Neuronal stem cell (in vitro differentiated cells): ENCODE measurements around the gene POU2F2.

ENCODE experiments used
- DNase-seq: peaks from one replicate; pipeline ENCODE4 v3.0.0-alpha.2; 2013; ENCODE audit warnings: low spot score
- H2AFZ ChIP-seq: one replicate; pipeline ENCODE4 v1.6.1; 2013; ENCODE audit warnings: mild to moderate bottlenecking, low read length, inconsistent platforms
- H2AK5ac ChIP-seq: 2 replicates; pipeline ENCODE4 v1.6.1; 2013; ENCODE audit warnings: low read depth, mild to moderate bottlenecking, inconsistent platforms, low read length, moderate library complexity, mixed read lengths
- H2BK120ac ChIP-seq: 2 replicates; pipeline ENCODE4 v1.6.1; 2013; ENCODE audit warnings: low read depth, mild to moderate bottlenecking, inconsistent platforms, low read length, moderate library complexity, mixed read lengths
- H2BK12ac ChIP-seq: one replicate; pipeline ENCODE4 v1.6.1; 2013; ENCODE audit warnings: low read length, inconsistent platforms
- H2BK15ac ChIP-seq: 2 replicates; pipeline ENCODE4 v1.6.1; 2013; ENCODE audit warnings: mild to moderate bottlenecking, low read length, inconsistent platforms, mixed read lengths
- H2BK5ac ChIP-seq: one replicate; pipeline ENCODE4 v1.6.1; 2013; ENCODE audit warnings: inconsistent platforms, mild to moderate bottlenecking, low read length, moderate library complexity
- H3K14ac ChIP-seq: one replicate; pipeline ENCODE4 v1.6.1; 2013; ENCODE audit warnings: low read length, inconsistent platforms
- H3K18ac ChIP-seq: 2 replicates; pipeline ENCODE4 v1.6.1; 2013; ENCODE audit warnings: low read length, inconsistent platforms
- H3K23ac ChIP-seq: 2 replicates; pipeline ENCODE4 v1.6.1; 2013; ENCODE audit warnings: low read depth, mild to moderate bottlenecking, mixed read lengths, low read length, inconsistent platforms; ENCODE audit not compliant: poor library complexity
- H3K27ac ChIP-seq: replicated peaks from 3 replicates; pipeline ENCODE4 v1.5.1; 2013; ENCODE audit warnings: low read length, inconsistent platforms
- H3K27me3 ChIP-seq, 3 experiments: 2 replicates each; pipeline ENCODE4 v1.6.1; 2013; ENCODE audit warnings: low read length in 3 of 3, mild to moderate bottlenecking in 2 of 3, inconsistent platforms in 1 of 3, low read depth in 1 of 3, mixed read lengths in 1 of 3, moderate library complexity in 1 of 3; ENCODE audit not compliant: control insufficient read depth in 3 of 3, insufficient read depth in 3 of 3
- H3K36me3 ChIP-seq, 2 donors: replicated peaks in 1 of 2; 2 replicates each; pipeline ENCODE4 v1.6.1; 2013; ENCODE audit warnings: low read length in 2 of 2; ENCODE audit not compliant: control insufficient read depth in 2 of 2, insufficient read depth in 2 of 2
- H3K4ac ChIP-seq: 2 replicates; pipeline ENCODE4 v1.6.1; 2013; ENCODE audit warnings: inconsistent platforms, mild to moderate bottlenecking, low read length, moderate library complexity
- H3K4me1 ChIP-seq, 2 donors: 1 replicate in 1 of 2; 2 replicates in 1 of 2; pipeline ENCODE4 v1.6.1; 2013; ENCODE audit warnings: low read length in 2 of 2, low read depth in 1 of 2; ENCODE audit not compliant: control insufficient read depth in 2 of 2, insufficient read depth in 1 of 2
- H3K4me2 ChIP-seq: one replicate; pipeline ENCODE4 v1.6.1; 2013; ENCODE audit warnings: mild to moderate bottlenecking, low read length, inconsistent platforms; ENCODE audit not compliant: insufficient read depth, poor library complexity, severe bottlenecking
- H3K4me3 ChIP-seq, 2 donors: 2 replicates each; pipeline ENCODE4 v1.5.1; 2013; ENCODE audit warnings: low read length in 2 of 2, mild to moderate bottlenecking in 2 of 2, inconsistent platforms in 1 of 2, moderate library complexity in 1 of 2
- H3K79me1 ChIP-seq: one replicate; pipeline ENCODE4 v1.6.1; 2013; ENCODE audit warnings: low read depth, mild to moderate bottlenecking, inconsistent platforms, low read length, moderate library complexity
- H3K9ac ChIP-seq: one replicate; pipeline ENCODE4 v1.6.1; 2013; ENCODE audit warnings: mild to moderate bottlenecking, low read depth, low read length, inconsistent platforms; ENCODE audit not compliant: poor library complexity
- H3K9me3 ChIP-seq, 2 donors: replicated peaks in 1 of 2; 2 replicates each; pipeline versions ENCODE3 to v1.6.1; 2013; ENCODE audit warnings: low read length in 2 of 2, mild to moderate bottlenecking in 2 of 2, inconsistent platforms in 1 of 2, low read depth in 1 of 2, mixed read lengths in 1 of 2, moderate library complexity in 1 of 2; ENCODE audit not compliant: control insufficient read depth in 2 of 2, insufficient read depth in 1 of 2
- H4K8ac ChIP-seq: one replicate; pipeline ENCODE4 v1.6.1; 2013; ENCODE audit warnings: low read depth, mild to moderate bottlenecking, inconsistent platforms, low read length, moderate library complexity
- H4K91ac ChIP-seq: one replicate; pipeline ENCODE4 v1.6.1; 2013; ENCODE audit warnings: low read length, low read depth, mild to moderate bottlenecking, inconsistent platforms; ENCODE audit not compliant: poor library complexity
- WGBS, 2 donors: extraction: QIAGEN DNeasy Blood & Tissue Kit; methylation state at CpG; one replicate each; pipeline ENCODE4 v1.1.7; 2013; ENCODE audit warnings: missing lambda C conversion rate in 2 of 2, mixed read lengths in 1 of 2; ENCODE audit not compliant: insufficient read length in 2 of 2, insufficient replicate concordance in 1 of 2; ENCODE audit errors: extremely low coverage in 2 of 2; 5-methylcytosine and 5-hydroxymethylcytosine counted together

POU2F2 gene

GRCh38 chr19:42121656-42122069 is 10.6 kb downstream of the POU2F2 start:
- Histone ChIP-seq H3K36me3 (no peaks in the 10 kb centered on the region), H2BK15ac (no peak overlapping the region), H3K27ac (no peak overlapping the region), H2BK12ac (peak overlapping the region; percentile 31), H3K14ac (no peak overlapping the region), H2AK5ac (peak overlapping the region; percentile 89), H3K4ac (no peak overlapping the region), H3K18ac (peak overlapping the region; percentile 78), H3K4me3 (no peak overlapping the region), H3K9ac (peak overlapping the region; percentile 40), H2BK5ac (peak overlapping the region; percentile 63), H4K91ac (no peak overlapping the region), H3K4me1 (peaks cover 8 to 13% of the 10 kb centered on the region in 2 donors), H3K4me2 (no peak overlapping the region), H3K79me1 (no peaks in the 10 kb centered on the region), H4K8ac (no peak overlapping the region), H3K27me3 (peaks cover 0 to 28% (median 0%) of the 10 kb centered on the region in 3 experiments), H3K23ac (peak overlapping the region; percentile 73), H3K9me3 (peaks cover 0 to 5% of the 10 kb centered on the region in 2 donors), H2AFZ (peak overlapping the region; percentile 10), H2BK120ac (no peak overlapping the region)
- no peak for DNase-seq
- WGBS, 2 donors: no CpG with 5 or more reads among the region's 8 CpGs

- Histone ChIP-seq H3K27ac (no peak overlapping the region), H3K4me1 (peaks cover 8 to 13% of the 10 kb centered on the region in 2 donors), H3K14ac (peak overlapping the region; percentile 40), H3K36me3 (no peaks in the 10 kb centered on the region), H2BK15ac (no peak overlapping the region), H3K79me1 (no peaks in the 10 kb centered on the region), H3K4me3 (no peak overlapping the region), H3K9me3 (peaks cover 0 to 5% of the 10 kb centered on the region in 2 donors), H3K23ac (peak overlapping the region; percentile 73), H2BK12ac (peak overlapping the region; percentile 31), H4K8ac (peak overlapping the region; percentile 50), H2AK5ac (peak overlapping the region; percentile 89), H2BK120ac (no peak overlapping the region), H3K18ac (peak overlapping the region; percentile 78), H3K4ac (no peak overlapping the region), H3K4me2 (no peak overlapping the region), H2BK5ac (no peak overlapping the region), H2AFZ (peak overlapping the region; percentile 10), H3K9ac (peak overlapping the region; percentile 40), H4K91ac (no peak overlapping the region), H3K27me3 (peaks cover 0 to 24% (median 0%) of the 10 kb centered on the region in 3 experiments)
- no peak for DNase-seq
- WGBS, 2 donors: no CpG with 5 or more reads among the region's 5 CpGs
Observed at GRCh38 chr19:42121036-42121621, 11.1 kb downstream of the POU2F2 start.

- Histone ChIP-seq H3K9me3 (peaks cover 0 to 5% of the 10 kb centered on the region in 2 donors), H3K14ac (no peak overlapping the region), H3K4me2 (no peak overlapping the region), H3K27me3 (peaks cover 0 to 20% (median 0%) of the 10 kb centered on the region in 3 experiments), H3K18ac (no peak overlapping the region), H3K9ac (no peak overlapping the region), H3K4me3 (no peak overlapping the region), H3K79me1 (no peaks in the 10 kb centered on the region), H2BK120ac (no peak overlapping the region), H3K4ac (no peak overlapping the region), H3K36me3 (no peaks in the 10 kb centered on the region), H2BK15ac (no peak overlapping the region), H2AFZ (no peak overlapping the region), H4K91ac (no peak overlapping the region), H3K23ac (no peak overlapping the region), H2BK12ac (no peak overlapping the region), H3K27ac (no peak overlapping the region), H3K4me1 (peaks cover 8 to 13% of the 10 kb centered on the region in 2 donors), H4K8ac (no peak overlapping the region), H2AK5ac (no peak overlapping the region), H2BK5ac (no peak overlapping the region)
- no CpG with 5 or more reads among the region's 10 CpGs for WGBS, 2 donors
- no peak for DNase-seq
Observed at GRCh38 chr19:42120276-42120980, 11.8 kb downstream of the POU2F2 start.

- no peaks in the 10 kb centered on the region for H3K79me1 ChIP-seq
- H3K23ac ChIP-seq: peak overlapping the region; percentile 66
- no peak overlapping the region for H3K4ac ChIP-seq
- peaks cover 0 to 7% (median 0%) of the 10 kb centered on the region in 3 experiments for H3K27me3 ChIP-seq
- peak overlapping the region; percentile 30 for H3K18ac ChIP-seq
- H2BK15ac ChIP-seq: no peak overlapping the region
- H2AFZ ChIP-seq: no peak overlapping the region
- H4K91ac ChIP-seq: no peak overlapping the region
- H2BK120ac ChIP-seq: no peak overlapping the region
- peak overlapping the region; percentile 50 for H3K9ac ChIP-seq
- H3K27ac ChIP-seq: no peak overlapping the region
- peak overlapping the region; percentile 68 for H2BK5ac ChIP-seq
- H3K36me3 ChIP-seq: no peaks in the 10 kb centered on the region
- H3K4me3 ChIP-seq: no peak overlapping the region
- no peak for DNase-seq
- WGBS, 2 donors: no CpG with 5 or more reads among the region's 6 CpGs
- peak overlapping the region; percentile 56 for H2AK5ac ChIP-seq
- peaks cover 8 to 26% of the 10 kb centered on the region in 2 donors for H3K4me1 ChIP-seq
- H2BK12ac ChIP-seq: peak overlapping the region; percentile 49
- no peaks in the 10 kb centered on the region for H3K9me3 ChIP-seq
- no peak overlapping the region for H4K8ac ChIP-seq
- H3K14ac ChIP-seq: no peak overlapping the region
- no peak overlapping the region for H3K4me2 ChIP-seq
Observed at GRCh38 chr19:42117076-42117475, 15.2 kb downstream of the POU2F2 start.
